Activated CD8-positive, alpha-beta memory T cell treated with anti-CD3 and anti-CD28 coated beads, Interleukin-2, amount 50 U/mL, for 24 hours (primary cell): Measurements from ENCODE around the gene PTCD2.

ENCODE experiments used
- DNase-seq: peaks from one replicate; pipeline ENCODE4 v3.0.0-alpha.2; 2020; ENCODE audit errors: extremely low read depth

PTCD2 gene

DNA sequence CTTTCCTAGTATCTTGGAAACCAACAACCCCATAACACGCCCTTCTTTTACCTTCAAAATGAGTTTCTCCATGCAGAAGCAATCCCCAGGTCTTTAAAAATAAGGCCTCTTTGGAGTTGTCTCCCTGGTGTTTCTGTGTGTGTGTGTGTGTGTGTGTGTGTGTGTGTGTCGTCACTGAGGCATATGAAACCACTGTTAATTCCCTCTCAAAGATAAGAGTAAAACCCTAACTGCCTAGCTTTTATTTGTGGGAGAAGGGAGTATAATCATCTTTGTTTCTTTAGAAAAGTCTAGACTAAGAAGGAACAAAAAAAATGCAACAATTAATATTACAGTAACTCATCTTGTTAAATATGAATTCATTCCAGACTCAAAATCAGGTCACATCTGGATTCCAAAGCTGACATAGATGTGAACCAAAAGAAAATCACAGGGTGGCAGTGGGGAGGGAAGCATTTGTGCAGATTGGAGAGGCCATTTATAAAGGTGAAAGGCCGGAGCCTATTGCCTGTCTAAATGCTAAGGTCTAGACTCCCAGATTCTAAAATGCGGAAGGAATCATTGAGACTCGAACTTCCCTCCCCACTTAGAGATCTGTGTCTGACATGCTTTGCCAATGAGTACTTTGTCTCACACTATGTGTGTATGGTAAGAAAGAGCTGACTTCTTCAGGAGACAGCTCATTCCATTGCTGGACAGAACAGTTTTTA lies 95.6 kb downstream of the PTCD2 start:
- DNase-seq: no peak

DNA sequence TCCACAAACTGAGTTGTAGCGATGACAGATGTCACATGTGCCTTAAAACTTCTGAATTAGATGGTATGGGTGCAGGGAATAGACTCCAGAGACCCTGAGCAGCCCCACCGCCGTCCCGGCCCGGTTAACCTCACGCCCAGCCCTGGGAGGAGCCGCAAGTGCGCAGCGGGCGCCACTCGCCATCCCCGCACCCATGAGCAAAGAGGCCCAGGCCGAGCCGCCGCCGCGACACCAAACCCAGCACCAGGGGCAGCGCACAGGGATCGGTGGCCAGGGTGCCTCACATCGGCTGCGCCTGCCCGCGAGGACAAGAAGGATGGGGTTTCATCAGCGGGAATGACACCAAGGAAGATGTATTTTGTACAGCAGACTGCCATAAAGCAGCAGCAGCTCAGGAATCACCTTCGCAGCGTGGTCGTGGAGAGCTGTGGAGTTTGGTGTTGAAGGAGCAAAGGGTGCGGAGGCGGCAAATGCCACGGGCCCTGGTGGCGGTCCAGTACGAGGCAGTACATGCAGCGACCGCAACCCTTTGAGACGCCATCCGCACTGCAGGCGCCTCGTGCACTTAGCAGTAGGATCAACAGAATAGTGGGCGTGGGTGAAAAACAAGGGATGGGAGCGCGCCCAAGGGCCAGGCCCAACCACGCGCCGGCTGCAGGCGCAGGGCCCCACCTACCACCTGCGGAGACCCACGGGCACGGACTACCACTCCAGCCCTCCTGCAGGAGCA lies 97.3 kb downstream of the PTCD2 start:
- no peak for DNase-seq
